Spinal cord (tissue), 10 donors: Measurements from ENCODE around the gene USP7. TPM values are rescaled to one million over a fixed set of nuclear protein-coding genes. Genes with fewer than 3 reads are reported as not detected.

Experiments
- DNase-seq, 6 donors: peaks; one replicate each; pipeline versions ENCODE4 v3.0.0 to v3.0.0-alpha.2; 2013 to 2015; ENCODE audit warnings: low spot score in 6 of 6, low read depth in 4 of 6
- H3K27ac ChIP-seq: one replicate; pipeline ENCODE4 v1.5.1; 2013; ENCODE audit warnings: low read depth, low read length, control low read depth
- H3K27me3 ChIP-seq: one replicate; pipeline ENCODE4 v1.6.1; 2013; ENCODE audit warnings: low read length; ENCODE audit not compliant: control insufficient read depth, insufficient read depth
- H3K36me3 ChIP-seq: one replicate; pipeline ENCODE4 v1.6.1; 2013; ENCODE audit warnings: low read length; ENCODE audit not compliant: control insufficient read depth, insufficient read depth
- H3K4me1 ChIP-seq: one replicate; pipeline ENCODE4 v1.6.1; 2013; ENCODE audit warnings: low read length; ENCODE audit not compliant: control insufficient read depth, insufficient read depth
- H3K4me3 ChIP-seq: one replicate; pipeline ENCODE4 v1.5.1; 2013; ENCODE audit warnings: low read depth, low read length, control low read depth
- H3K9me3 ChIP-seq: one replicate; pipeline ENCODE4 v1.6.1; 2013; ENCODE audit warnings: low read length; ENCODE audit not compliant: control insufficient read depth, insufficient read depth
- WGBS: methylation state at CpG from one replicate; pipeline ENCODE4 v1.1.5; 2013; ENCODE audit warnings: missing lambda C conversion rate; ENCODE audit not compliant: insufficient coverage; 5-methylcytosine and 5-hydroxymethylcytosine counted together
- polyA plus RNA-seq, 2 donors: library from polyadenylated mRNA; unstranded; fragments of 120-200 nt; gene quantifications; one replicate each; pipeline ENCODE4 v1.2.1, GENCODE V29; 2013; ENCODE audit not compliant: insufficient read length in 2 of 2
- total RNA-seq, 2 donors: library from RNA; depleted of rRNA in 1 of 2; stranded (reverse); fragments of 120-200 nt in 1 of 2; fragments of >200 nt in 1 of 2; gene quantifications; one replicate each; pipeline versions ENCODE4 v1.2.3 to v1.2.4, GENCODE V29; 2013 to 2014
- donor health status: healthy.

USP7 gene
- total and polyA plus RNA-seq, 4 donors, result 60.6 to 103 (median 95.3) TPM

- Histone ChIP-seq H3K4me1 (peaks cover 37% of the 10 kb centered on the region), H3K27ac (no peak overlapping the region), H3K9me3 (no peaks in the 10 kb centered on the region), H3K4me3 (no peak overlapping the region), H3K27me3 (no peaks in the 10 kb centered on the region), H3K36me3 (peaks cover 60% of the 10 kb centered on the region)
- DNase-seq, result no peak
- WGBS, result 70% methylated on average over 20 of the region's 25 CpGs
Measured at GRCh38 chr16:8859913-8860881, 103.5 kb downstream of the USP7 start.

GRCh38 chr16:8858994-8859912 is 104.5 kb downstream of the USP7 start:
- Histone ChIP-seq H3K4me3 (no peak overlapping the region), H3K9me3 (no peaks in the 10 kb centered on the region), H3K4me1 (peaks cover 27% of the 10 kb centered on the region), H3K36me3 (peaks cover 66% of the 10 kb centered on the region), H3K27me3 (no peaks in the 10 kb centered on the region), H3K27ac (no peak overlapping the region)
- no peak for DNase-seq
- WGBS, result 94% methylated on average over 29 of the region's 31 CpGs

GRCh38 chr16:8855972-8856371 is 107.7 kb downstream of the USP7 start:
- no peak overlapping the region for H3K4me3 ChIP-seq
- H3K4me1 ChIP-seq, result no peaks in the 10 kb centered on the region
- no peaks in the 10 kb centered on the region for H3K27me3 ChIP-seq
- WGBS, result 97% methylated on average over 3 of the region's 5 CpGs
- no peak for DNase-seq
- H3K36me3 ChIP-seq, result peaks cover 79% of the 10 kb centered on the region
- H3K9me3 ChIP-seq, result no peaks in the 10 kb centered on the region
- H3K27ac ChIP-seq, result no peak overlapping the region

- Histone ChIP-seq H3K27ac (no peak overlapping the region), H3K4me3 (no peak overlapping the region), H3K36me3 (peaks cover 86% of the 10 kb centered on the region), H3K4me1 (no peaks in the 10 kb centered on the region), H3K9me3 (no peaks in the 10 kb centered on the region), H3K27me3 (no peaks in the 10 kb centered on the region)
- no peak for DNase-seq
- WGBS, result 93% methylated on average over 9 of the region's 11 CpGs
Measured at GRCh38 chr16:8855051-8855786, 108.5 kb downstream of the USP7 start.

GRCh38 chr16:8854298-8854948 is 109.3 kb downstream of the USP7 start:
- Histone ChIP-seq H3K4me1 (no peaks in the 10 kb centered on the region), H3K27ac (no peak overlapping the region)

GRCh38 chr16:8853611-8854010 is 110.1 kb downstream of the USP7 start:
- Histone ChIP-seq H3K4me1 (no peaks in the 10 kb centered on the region), H3K36me3 (peaks cover 86% of the 10 kb centered on the region), H3K27ac (no peak overlapping the region), H3K9me3 (no peaks in the 10 kb centered on the region), H3K27me3 (no peaks in the 10 kb centered on the region), H3K4me3 (no peak overlapping the region)
- DNase-seq, result no peak
- 93% methylated on average over 6 of the region's 7 CpGs for WGBS

More at GRCh38 chr16:8854298-8854948, 109.3 kb downstream of the USP7 start:
- Histone ChIP-seq H3K9me3 (no peaks in the 10 kb centered on the region), H3K36me3 (peaks cover 87% of the 10 kb centered on the region), H3K27me3 (no peaks in the 10 kb centered on the region), H3K4me3 (no peak overlapping the region)
- DNase-seq, result no peak
- WGBS, result 80% methylated on average over 1 of the region's 9 CpGs

GRCh38 chr16:8853150-8853549 is 110.6 kb downstream of the USP7 start:
- no peaks in the 10 kb centered on the region for H3K27me3 ChIP-seq
- H3K9me3 ChIP-seq, result no peaks in the 10 kb centered on the region
- no peaks in the 10 kb centered on the region for H3K4me1 ChIP-seq
- DNase-seq, result no peak
- peaks cover 86% of the 10 kb centered on the region for H3K36me3 ChIP-seq
- WGBS, result 74% methylated on average over 6 of the region's 7 CpGs
- no peak overlapping the region for H3K27ac ChIP-seq
- H3K4me3 ChIP-seq, result no peak overlapping the region

GRCh38 chr16:8852534-8852933 is 111.2 kb downstream of the USP7 start:
- H3K27me3 ChIP-seq, result no peaks in the 10 kb centered on the region
- H3K27ac ChIP-seq, result no peak overlapping the region
- H3K4me3 ChIP-seq, result no peak overlapping the region
- DNase-seq, result no peak
- peaks cover 85% of the 10 kb centered on the region for H3K36me3 ChIP-seq
- H3K9me3 ChIP-seq, result no peaks in the 10 kb centered on the region
- WGBS, result 87% methylated on average over 6 of the region's 8 CpGs
- H3K4me1 ChIP-seq, result peaks cover 3% of the 10 kb centered on the region
